ENCODE results near the gene TTC23. TPM values are rescaled to one million over a fixed set of nuclear protein-coding genes. Genes with fewer than 3 reads are reported as not detected.

Gene TTC23
- total RNA-seq, 1 donor from 2014 or later: 21.9 TPM

DNA sequence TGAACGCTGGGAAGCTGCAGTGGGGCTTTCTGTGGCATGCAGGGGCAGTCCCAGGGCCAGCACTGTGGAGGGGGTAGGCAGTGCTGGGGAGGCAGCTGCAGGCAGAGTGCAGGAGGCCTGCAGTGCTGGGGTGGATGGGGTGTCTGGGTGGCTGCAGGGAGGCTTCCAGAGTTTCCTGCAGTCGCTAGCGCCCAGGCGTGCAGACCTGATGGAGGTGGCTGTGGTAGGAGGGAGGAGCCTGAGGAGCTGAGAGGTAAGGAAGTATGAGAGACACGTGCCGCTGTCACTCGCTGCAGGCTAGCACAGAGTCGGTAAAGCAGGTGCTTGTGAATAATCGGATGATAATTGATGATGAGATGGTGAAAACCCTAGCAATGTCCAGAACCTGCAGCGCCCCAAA, 128.2 kb downstream of the TTC23 start:
- no peaks in the 10 kb centered on the region for H3K9me3 ChIP-seq (ENCODE audit: control insufficient read depth in 3 of 3, low read length in 3 of 3)
- no peaks in the 10 kb centered on the region for H3K27me3 ChIP-seq (ENCODE audit: control insufficient read depth in 3 of 3, insufficient read depth in 3 of 3, low read length in 3 of 3)
- H3K9ac ChIP-seq (ENCODE audit: low read depth in 1 of 3, low read length in 3 of 3): peak overlapping the region in 2 of 3 donors; percentile 1 to 34
- peaks cover 17 to 33% (median 31%) of the 10 kb centered on the region in 3 donors for H3K36me3 ChIP-seq (ENCODE audit: control insufficient read depth in 3 of 3, insufficient read depth in 3 of 3, low read length in 3 of 3)
- peaks cover 76 to 98% (median 90%) of the 10 kb centered on the region in 3 donors for H3K4me1 ChIP-seq (ENCODE audit: control insufficient read depth in 3 of 3, insufficient read depth in 3 of 3, low read length in 3 of 3)
- no peak overlapping the region for H3K4me3 ChIP-seq (ENCODE audit: low read length in 3 of 3)
- peak overlapping the region; percentile 95 for H3K27ac ChIP-seq (ENCODE audit: low read depth, low read length)

DNA sequence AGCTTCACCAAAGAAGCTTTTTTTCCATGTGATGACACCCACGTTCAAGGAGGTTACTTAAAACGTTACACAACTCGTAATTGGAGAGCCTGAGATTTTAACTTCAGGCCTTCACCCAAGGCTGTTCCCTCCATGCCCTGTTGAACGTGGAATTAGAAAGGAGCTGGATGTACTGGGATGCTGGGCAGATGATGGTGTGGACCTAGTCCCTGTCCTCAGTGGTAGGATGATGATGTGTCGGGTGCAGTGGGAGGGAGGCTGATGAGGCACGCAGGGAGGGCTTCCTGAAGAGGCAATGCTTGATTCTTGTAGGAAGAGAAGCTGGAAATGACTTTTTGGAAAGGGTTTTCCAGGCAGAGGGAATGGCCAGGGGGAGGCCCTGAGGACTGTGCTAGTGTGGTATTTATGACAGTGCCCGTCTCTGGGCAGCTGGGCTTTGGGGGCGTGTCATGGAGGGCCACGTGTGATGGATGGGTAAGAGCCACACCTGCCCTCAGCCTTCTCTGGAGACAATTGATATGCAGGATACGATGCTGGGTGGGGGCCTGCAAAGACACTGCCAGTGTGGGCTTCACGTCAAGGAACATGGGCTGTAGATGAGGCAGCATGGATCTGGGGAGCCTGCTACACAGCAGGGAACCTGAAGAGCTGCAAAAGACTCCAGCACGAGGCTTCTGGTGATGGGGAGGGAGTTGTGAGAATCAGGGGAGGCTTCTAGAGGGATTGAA, 129.2 kb downstream of the TTC23 start:
- peak overlapping the region in 2 of 3 donors; percentile 38 to 45 for H3K4me3 ChIP-seq (ENCODE audit: low read length in 3 of 3)
- H3K9ac ChIP-seq (ENCODE audit: low read depth in 1 of 3, low read length in 3 of 3): peak overlapping the region in 2 of 3 donors; percentile 32 to 45
- H3K4me1 ChIP-seq (ENCODE audit: control insufficient read depth in 3 of 3, insufficient read depth in 3 of 3, low read length in 3 of 3): peaks cover 72 to 96% (median 87%) of the 10 kb centered on the region in 3 donors
- H3K36me3 ChIP-seq (ENCODE audit: control insufficient read depth in 3 of 3, insufficient read depth in 3 of 3, low read length in 3 of 3): peaks cover 17 to 33% (median 33%) of the 10 kb centered on the region in 3 donors
- H3K9me3 ChIP-seq (ENCODE audit: control insufficient read depth in 3 of 3, low read length in 3 of 3): no peaks in the 10 kb centered on the region
- no peaks in the 10 kb centered on the region for H3K27me3 ChIP-seq (ENCODE audit: control insufficient read depth in 3 of 3, insufficient read depth in 3 of 3, low read length in 3 of 3)
- H3K27ac ChIP-seq (ENCODE audit: low read depth, low read length): peak overlapping the region; percentile 95

DNA sequence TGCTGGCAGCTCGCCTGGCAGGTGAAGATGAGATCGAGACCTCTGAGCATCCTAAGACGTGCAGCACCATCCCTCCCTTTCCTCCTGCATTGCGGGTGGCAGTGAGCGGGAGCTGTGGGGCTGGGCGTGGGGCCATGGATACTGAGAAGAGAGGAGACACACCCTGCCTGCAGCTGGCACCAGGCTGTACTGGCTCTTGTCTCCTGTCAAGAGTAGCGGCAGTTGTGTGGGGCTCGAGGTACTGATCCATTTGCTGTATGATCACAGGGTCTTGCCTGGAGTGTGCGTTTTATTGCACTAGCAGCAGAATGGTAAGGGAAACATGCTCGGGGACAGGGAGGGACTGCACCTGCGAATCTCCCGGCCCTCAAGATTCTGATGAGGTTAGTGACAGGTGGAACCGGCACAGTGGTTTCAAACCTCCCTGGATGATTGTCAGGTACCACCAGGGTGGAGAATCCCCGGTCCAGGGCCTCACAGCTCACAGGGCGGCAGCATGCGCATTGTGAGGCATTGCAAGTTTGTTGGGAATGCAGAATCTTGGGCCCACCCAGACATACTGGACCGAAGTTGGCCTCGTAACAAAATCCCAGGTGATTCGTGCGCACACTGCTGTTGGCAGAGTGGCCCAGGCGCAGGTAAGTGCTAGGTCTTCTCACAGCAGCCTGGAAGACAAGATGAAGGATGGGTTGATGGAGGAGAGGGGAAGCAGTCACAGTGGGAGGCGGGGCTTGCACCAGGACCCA, 130.4 kb downstream of the TTC23 start:
- Histone ChIP-seq H3K27me3 (ENCODE audit: control insufficient read depth in 3 of 3, insufficient read depth in 3 of 3, low read length in 3 of 3) (no peaks in the 10 kb centered on the region), H3K4me1 (ENCODE audit: control insufficient read depth in 3 of 3, insufficient read depth in 3 of 3, low read length in 3 of 3) (peaks cover 71 to 95% (median 87%) of the 10 kb centered on the region in 3 donors), H3K27ac (ENCODE audit: low read depth, low read length) (peak overlapping the region; percentile 95), H3K9ac (ENCODE audit: low read depth in 1 of 3, low read length in 3 of 3) (peak overlapping the region in 1 of 3 donors; percentile 54), H3K4me3 (ENCODE audit: low read length in 3 of 3) (peak overlapping the region; percentile 15 to 41 (median 34)), H3K9me3 (ENCODE audit: control insufficient read depth in 3 of 3, low read length in 3 of 3) (no peaks in the 10 kb centered on the region), H3K36me3 (ENCODE audit: control insufficient read depth in 3 of 3, insufficient read depth in 3 of 3, low read length in 3 of 3) (peaks cover 17 to 36% (median 33%) of the 10 kb centered on the region in 3 donors)

DNA sequence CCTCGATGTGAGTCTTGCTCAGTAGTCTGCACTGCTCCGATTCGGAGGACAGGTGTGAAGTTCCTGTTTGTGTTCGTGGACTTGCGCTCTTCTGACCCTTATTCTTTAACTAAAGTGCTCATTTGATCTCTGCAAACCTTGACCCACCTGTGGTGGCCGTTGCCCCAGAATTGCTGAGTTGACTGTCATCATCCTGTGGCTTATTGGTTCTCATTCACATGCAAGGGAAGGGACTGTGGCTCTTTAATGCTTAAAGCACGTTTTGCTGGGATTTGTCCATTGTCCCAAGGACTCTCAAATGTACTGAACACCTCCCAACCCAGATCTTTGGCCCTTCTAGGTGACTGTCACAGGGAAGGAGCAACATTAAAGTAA, 131.1 kb downstream of the TTC23 start:
- Histone ChIP-seq H3K36me3 (ENCODE audit: control insufficient read depth in 3 of 3, insufficient read depth in 3 of 3, low read length in 3 of 3) (peaks cover 23 to 43% (median 38%) of the 10 kb centered on the region in 3 donors), H3K4me1 (ENCODE audit: control insufficient read depth in 3 of 3, insufficient read depth in 3 of 3, low read length in 3 of 3) (peaks cover 71 to 97% (median 88%) of the 10 kb centered on the region in 3 donors), H3K27me3 (ENCODE audit: control insufficient read depth in 3 of 3, insufficient read depth in 3 of 3, low read length in 3 of 3) (no peaks in the 10 kb centered on the region), H3K9me3 (ENCODE audit: control insufficient read depth in 3 of 3, low read length in 3 of 3) (no peaks in the 10 kb centered on the region), H3K9ac (ENCODE audit: low read depth in 1 of 3, low read length in 3 of 3) (peak overlapping the region in 1 of 3 donors; percentile 50), H3K4me3 (ENCODE audit: low read length in 3 of 3) (no peak overlapping the region), H3K27ac (ENCODE audit: low read depth, low read length) (peak overlapping the region; percentile 59)

DNA sequence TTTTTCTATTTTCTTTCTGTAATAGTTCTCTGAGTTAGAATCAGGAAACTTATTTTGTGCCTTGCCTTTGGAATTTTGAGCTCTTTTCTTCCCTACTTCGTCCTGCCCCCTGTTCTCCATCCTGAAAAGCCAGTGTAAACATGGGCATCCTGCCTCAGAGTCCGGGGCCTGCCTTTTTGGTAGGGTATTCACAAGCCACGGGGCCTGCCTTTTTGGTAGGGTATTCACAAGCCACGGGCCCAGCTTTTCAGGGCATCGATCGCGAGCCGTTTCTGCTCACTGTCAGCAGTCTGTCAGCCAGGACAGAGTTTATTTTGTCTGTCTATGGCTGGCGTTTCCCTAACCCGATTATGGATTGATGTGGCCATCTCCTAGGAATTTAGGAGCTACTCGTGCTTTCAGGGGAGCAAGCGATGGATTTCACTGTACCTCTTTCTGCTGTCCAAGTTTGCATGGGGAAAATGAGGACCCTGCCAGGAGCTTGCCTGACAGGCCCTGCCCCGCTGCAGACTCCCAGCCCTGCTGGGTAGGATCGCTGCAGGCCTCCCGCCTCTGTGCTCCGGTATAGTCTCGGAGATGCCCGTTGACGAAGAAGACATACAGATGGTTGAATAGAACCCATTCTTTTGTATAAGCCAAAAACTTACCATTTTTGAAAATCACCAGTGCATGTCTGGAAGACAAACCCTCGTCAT, 131.7 kb downstream of the TTC23 start:
- Histone ChIP-seq H3K4me1 (ENCODE audit: control insufficient read depth in 3 of 3, insufficient read depth in 3 of 3, low read length in 3 of 3) (peaks cover 71 to 97% (median 88%) of the 10 kb centered on the region in 3 donors), H3K36me3 (ENCODE audit: control insufficient read depth in 3 of 3, insufficient read depth in 3 of 3, low read length in 3 of 3) (peaks cover 24 to 43% (median 38%) of the 10 kb centered on the region in 3 donors), H3K9me3 (ENCODE audit: control insufficient read depth in 3 of 3, low read length in 3 of 3) (no peaks in the 10 kb centered on the region), H3K27ac (ENCODE audit: low read depth, low read length) (peak overlapping the region; percentile 59), H3K9ac (ENCODE audit: low read depth in 1 of 3, low read length in 3 of 3) (peak overlapping the region in 2 of 3 donors; percentile 32 to 50), H3K27me3 (ENCODE audit: control insufficient read depth in 3 of 3, insufficient read depth in 3 of 3, low read length in 3 of 3) (no peaks in the 10 kb centered on the region), H3K4me3 (ENCODE audit: low read length in 3 of 3) (no peak overlapping the region)

DNA sequence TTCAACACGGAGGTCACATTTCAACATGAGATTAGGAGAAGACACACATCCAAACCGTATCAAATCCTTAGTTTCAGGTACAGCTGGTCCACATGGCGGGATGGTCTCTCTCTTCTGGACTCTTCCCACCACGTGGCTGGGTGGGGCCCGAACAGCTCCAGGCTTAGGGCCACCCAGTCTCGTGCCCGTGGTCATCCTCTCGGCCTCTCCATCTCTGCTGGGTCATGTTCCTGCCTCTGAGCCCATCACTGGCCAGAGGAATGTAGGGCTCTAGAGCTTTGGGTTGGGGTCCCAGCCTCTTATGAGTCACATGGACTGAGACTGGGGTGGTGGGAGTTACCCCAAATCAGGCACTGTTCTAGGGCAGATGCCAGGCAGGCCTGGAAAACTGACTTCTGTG, 132.3 kb downstream of the TTC23 start:
- peak overlapping the region; percentile 59 for H3K27ac ChIP-seq (ENCODE audit: low read depth, low read length)
- H3K4me1 ChIP-seq (ENCODE audit: control insufficient read depth in 3 of 3, insufficient read depth in 3 of 3, low read length in 3 of 3): peaks cover 71 to 95% (median 88%) of the 10 kb centered on the region in 3 donors
- no peaks in the 10 kb centered on the region for H3K9me3 ChIP-seq (ENCODE audit: control insufficient read depth in 3 of 3, low read length in 3 of 3)
- H3K36me3 ChIP-seq (ENCODE audit: control insufficient read depth in 3 of 3, insufficient read depth in 3 of 3, low read length in 3 of 3): peaks cover 24 to 43% (median 40%) of the 10 kb centered on the region in 3 donors
- peak overlapping the region in 2 of 3 donors; percentile 43 to 50 for H3K9ac ChIP-seq (ENCODE audit: low read depth in 1 of 3, low read length in 3 of 3)
- no peak overlapping the region for H3K4me3 ChIP-seq (ENCODE audit: low read length in 3 of 3)
- no peaks in the 10 kb centered on the region for H3K27me3 ChIP-seq (ENCODE audit: control insufficient read depth in 3 of 3, insufficient read depth in 3 of 3, low read length in 3 of 3)

DNA sequence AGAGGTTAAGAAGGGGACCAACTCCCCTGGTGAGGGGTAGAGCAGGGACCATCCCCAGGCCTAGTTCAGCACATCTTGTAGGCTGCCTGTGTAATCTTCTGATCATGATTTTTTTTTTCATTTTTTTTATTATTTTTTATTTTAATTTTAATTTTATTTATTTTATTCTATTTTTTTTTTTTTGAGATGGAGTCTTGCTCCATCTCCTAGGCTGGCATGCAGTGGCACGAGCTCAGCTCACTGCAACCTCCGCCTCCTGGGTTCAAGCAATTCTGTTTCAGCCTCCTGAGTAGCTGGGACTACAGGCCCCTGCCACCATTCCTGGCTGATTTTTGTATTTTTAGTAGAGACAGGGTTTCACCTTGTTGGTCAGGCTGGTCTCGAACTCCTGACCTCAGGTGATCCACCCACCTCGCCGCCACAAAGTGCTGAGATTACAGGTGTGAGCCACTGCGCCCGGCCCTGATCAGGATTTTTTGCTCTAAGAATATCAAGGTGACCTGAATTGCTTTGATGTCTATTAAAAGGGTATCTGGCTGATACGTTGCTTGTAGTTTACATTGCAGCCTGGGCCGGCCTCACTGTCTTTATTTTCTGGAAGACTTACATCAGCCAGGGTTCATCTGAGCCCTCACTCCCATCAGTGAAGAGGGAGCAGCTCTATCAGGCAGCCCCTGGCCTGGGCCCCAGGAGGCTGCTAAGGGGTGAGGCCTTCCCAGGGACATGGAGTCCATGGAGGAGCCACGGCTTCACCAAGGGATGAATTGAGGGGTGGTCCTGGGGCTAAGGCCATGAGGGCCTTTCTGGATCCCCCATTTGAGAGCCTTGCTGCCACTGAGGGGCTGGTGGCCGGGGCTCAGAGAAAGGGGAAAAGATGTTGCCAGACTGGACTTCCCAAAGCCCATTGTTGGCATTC, 133.8 kb downstream of the TTC23 start:
- Histone ChIP-seq H3K4me1 (ENCODE audit: control insufficient read depth in 3 of 3, insufficient read depth in 3 of 3, low read length in 3 of 3) (peaks cover 74 to 94% (median 89%) of the 10 kb centered on the region in 3 donors), H3K36me3 (ENCODE audit: control insufficient read depth in 3 of 3, insufficient read depth in 3 of 3, low read length in 3 of 3) (peaks cover 24 to 40% (median 38%) of the 10 kb centered on the region in 3 donors), H3K27me3 (ENCODE audit: control insufficient read depth in 3 of 3, insufficient read depth in 3 of 3, low read length in 3 of 3) (no peaks in the 10 kb centered on the region), H3K9ac (ENCODE audit: low read depth in 1 of 3, low read length in 3 of 3) (peak overlapping the region; percentile 46 to 77 (median 54)), H3K4me3 (ENCODE audit: low read length in 3 of 3) (peak overlapping the region in 1 of 3 donors; percentile 4), H3K9me3 (ENCODE audit: control insufficient read depth in 3 of 3, low read length in 3 of 3) (no peaks in the 10 kb centered on the region), H3K27ac (ENCODE audit: low read depth, low read length) (peak overlapping the region; percentile 76)

DNA sequence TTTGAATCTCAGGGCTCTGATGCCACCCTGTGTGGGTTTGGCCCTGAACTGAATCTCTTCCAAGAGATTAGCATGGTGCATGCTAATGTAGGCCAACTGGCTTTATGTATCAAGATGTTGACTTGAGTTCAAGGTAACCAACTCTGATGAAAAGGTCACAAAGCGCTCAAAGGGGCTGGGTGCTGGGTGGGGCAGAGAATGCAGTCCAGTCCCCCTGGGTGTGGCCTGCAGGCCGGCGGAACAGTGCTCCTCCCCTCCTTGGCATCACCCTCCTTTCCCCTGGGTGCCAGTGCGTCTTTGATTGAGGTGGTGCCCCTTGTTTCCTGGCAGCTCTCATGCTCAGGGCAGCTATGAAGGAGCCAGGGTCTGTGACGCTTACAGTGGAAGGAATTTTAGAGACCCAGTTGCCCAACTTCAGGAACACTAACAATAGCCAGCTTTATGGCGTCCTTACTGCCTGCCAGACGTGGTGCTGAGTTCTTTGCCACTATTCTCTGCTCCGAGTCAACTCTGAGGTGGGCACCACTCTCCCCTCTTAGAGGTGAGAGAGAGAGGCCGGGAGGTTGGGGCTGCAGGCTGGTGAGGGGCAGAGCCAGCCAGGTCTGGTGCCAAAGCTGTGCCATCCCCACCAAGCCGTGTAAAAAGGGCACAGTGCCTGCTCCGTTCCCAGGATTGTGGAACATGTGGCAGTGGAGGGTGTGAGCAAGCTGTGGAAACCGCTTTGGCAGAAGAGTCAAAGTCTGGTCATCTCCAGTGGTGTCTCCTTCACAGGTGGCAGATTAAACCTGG, 134.7 kb downstream of the TTC23 start:
- Histone ChIP-seq H3K9ac (ENCODE audit: low read depth in 1 of 3, low read length in 3 of 3) (peak overlapping the region; percentile 54 to 77 (median 66)), H3K36me3 (ENCODE audit: control insufficient read depth in 3 of 3, insufficient read depth in 3 of 3, low read length in 3 of 3) (peaks cover 19 to 34% (median 33%) of the 10 kb centered on the region in 3 donors), H3K4me3 (ENCODE audit: low read length in 3 of 3) (peak overlapping the region in 2 of 3 donors; percentile 4 to 49), H3K9me3 (ENCODE audit: control insufficient read depth in 3 of 3, low read length in 3 of 3) (no peaks in the 10 kb centered on the region), H3K27me3 (ENCODE audit: control insufficient read depth in 3 of 3, insufficient read depth in 3 of 3, low read length in 3 of 3) (no peaks in the 10 kb centered on the region), H3K27ac (ENCODE audit: low read depth, low read length) (peak overlapping the region; percentile 76), H3K4me1 (ENCODE audit: control insufficient read depth in 3 of 3, insufficient read depth in 3 of 3, low read length in 3 of 3) (peaks cover 73 to 94% (median 89%) of the 10 kb centered on the region in 3 donors)
